ENCODE results near the gene PRM1. TPM values are rescaled to one million over a fixed set of nuclear protein-coding genes. Genes with fewer than 3 reads are reported as not detected.
A peak's percentile ranks its signal among the peaks of the same experiment; 100 is the strongest.

PRM1 gene
- total RNA-seq, 1 donor from 2014 or later: not detected

DNA sequence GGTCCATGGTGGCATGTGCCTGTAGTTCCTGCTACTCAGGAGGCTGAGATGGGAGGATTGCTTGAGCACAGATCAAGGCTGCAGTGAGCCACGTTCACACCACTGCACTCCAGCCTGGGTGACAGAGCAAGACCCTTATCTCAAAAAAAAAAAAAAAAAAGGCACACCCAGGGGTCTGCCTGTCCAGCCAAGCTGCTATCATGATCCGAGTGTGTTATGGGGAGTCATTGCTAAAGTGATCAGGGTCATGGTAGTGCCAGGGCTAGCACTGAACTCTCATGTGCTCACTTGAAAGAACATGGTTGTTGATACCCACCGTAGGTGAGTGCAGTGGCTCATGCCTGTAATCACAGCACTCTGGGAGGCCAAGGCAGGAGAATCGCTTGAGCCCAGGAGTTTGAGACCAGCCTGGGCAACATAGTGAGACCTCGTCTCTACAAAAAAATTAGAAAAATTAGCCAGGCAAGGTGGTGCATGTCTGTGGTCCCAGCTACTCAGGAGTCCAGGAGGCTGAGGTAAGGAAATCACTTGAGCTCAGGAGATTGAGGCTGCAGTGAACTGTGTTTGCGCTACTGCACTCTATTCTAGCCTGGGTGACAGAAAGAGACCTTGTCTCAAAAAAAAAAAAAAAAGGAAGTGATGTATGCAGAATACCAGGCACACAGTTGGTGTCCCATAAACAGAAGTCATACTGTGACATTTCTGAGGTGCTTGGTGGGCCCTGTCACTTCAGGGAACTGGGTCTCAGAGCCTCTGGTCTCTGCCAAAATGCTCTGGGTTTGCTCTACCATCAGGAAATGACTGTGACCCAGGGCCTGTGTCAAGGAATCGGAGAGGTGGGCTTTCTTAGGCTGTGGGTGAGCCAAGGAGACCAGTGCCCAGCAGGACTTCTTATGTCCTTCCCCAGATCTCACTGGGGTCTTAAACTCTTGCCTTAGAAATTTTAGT is 2.2 kb downstream of the PRM1 start:
- ATAC-seq (no peak), DNase-seq (ENCODE audit: missing footprints) (no peak)
- intact Hi-C loops (cut with DNase I): no loop called here

DNA sequence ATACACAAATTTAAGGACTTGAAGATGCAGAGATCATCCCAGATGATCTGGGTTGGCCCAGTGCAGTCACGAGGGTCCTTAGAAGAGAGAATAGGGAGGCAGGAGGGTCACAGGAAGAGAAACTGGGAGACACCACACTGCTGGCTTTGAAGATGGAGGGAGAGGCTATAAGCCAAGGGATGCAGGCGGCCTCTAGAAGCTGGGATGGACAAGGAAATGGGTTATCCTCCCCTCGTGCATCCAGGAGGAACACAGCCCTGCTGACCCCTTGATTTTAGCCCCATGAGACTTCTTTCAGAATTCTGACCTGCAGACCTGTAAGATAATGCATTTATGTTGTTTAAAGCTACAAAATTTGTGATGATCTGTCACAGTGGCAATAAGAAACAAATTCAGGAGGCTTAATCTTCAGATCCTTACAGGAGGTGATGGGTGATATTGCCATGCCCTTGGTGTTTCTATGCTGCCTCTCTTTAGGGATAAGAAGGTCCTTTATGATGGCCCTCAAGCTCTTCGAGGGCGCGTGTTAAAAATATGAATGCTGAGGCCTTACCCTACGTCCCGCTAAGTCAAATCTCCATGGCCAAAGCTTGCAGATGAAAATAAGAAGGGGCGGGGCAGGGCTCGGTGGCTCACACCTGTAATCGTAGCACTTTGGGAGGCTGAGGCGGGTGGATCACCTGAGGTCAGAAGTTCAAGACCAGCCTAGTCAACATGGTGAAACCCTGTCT is 3.4 kb downstream of the PRM1 start:
- intact Hi-C loops (cut with DNase I): no loop called here
- ATAC-seq (no peak), DNase-seq (ENCODE audit: missing footprints) (no peak)

DNA sequence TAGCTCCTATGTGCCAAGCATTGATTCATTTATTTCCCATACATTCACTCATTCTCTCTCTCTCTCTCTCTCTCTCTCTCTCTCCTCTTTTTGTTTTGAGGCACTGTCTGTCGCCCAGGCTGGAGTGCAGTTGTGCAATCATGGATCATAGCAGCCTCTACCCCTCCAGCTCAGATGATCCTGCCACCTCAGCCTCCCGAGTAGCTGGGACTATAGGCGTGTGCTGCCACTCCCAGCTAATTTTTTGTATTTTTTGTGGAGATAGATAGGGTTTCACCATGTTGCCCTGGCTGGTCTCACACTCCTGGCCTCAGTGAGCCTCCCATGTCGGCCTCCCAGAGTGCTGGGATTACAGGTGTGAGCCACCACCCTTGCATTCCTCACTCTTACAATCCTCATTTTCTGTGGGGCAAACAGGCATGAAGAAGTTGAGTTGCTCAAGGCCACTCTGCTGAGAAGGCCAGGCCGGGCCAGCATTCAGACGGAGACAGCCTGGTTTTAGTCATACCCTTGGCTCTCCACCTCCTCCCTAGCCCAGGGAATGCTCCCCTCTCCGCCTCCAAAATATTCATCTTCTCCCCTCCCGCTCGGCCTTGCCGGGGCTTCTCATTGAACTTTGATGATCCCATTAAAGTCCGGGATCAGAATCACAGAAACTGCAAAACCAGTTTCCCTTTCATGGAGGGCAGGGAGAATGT is 4.1 kb downstream of the PRM1 start:
- DNase-seq (ENCODE audit: missing footprints) (no peak), ATAC-seq (no peak)
- intact Hi-C loops (cut with DNase I): no loop called here

DNA sequence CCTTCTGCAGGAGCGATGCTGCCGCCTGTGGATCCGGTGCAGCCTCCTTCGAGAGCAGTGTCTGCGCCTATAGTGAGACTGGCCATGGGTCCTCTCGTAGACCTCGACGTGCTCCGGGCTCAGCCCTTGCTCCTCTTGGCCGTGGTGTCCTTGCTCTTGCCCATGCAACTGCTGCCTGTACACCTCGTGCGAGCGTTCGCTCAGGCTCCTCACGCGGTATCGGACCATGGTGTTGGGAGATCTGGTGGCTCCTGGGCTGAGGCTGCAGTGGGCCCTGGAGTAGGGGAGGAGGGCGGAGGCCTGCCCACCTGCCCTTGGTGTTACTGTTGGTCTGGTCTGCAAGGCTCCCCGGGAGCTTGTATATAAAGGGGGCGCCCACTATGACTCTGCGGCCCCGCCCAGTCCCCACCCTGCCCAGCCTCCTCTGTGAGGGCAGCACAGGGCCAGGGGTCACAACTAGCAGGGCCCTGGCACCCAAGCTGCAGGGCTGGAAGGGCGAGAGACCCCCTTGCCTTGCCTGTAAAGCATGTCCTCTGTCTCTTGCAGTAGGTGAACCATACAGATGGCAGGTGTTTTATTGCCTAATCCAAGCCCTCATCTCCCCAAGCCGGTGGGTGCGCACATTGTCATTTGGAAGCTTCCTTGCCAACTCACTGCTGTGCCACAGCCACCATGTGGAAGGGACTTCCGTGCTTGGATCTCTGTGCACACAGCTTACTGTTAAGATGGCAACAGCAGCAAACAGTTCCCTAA is 4.8 kb downstream of the PRM1 start, which contains the start of gene PRM2:
Gene PRM2 (minus strand): TSS at position 338 of the 753 bp plus-strand sequence. CDS start 110 bp downstream, at position 228.
- intact Hi-C loops (cut with DNase I): no loop called here
- no peak for ATAC-seq
- peak; percentile 18 for DNase-seq (ENCODE audit: missing footprints)

DNA sequence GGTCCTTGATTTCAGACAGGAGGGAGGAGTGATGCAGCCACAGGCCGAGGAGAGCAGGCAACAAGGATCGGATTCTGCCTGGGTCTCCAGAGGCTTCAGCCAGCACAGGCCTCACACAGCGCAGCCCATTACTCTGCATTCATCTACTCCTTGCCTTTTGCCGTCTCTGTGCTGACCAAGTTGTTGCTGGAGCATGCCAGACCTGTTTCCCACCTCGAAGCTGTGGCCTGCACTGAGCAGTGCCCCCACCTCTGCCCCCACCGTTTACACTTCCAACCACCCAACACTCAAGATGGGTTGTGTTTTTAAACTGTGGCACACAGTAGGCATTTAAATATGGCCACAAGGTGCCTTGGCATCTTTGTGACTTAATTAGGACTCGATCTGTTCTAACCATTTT is 6.2 kb downstream of the PRM1 start:
- no peak for DNase-seq (ENCODE audit: missing footprints)
- intact Hi-C loops (cut with DNase I): no loop called here
- no peak for ATAC-seq

DNA sequence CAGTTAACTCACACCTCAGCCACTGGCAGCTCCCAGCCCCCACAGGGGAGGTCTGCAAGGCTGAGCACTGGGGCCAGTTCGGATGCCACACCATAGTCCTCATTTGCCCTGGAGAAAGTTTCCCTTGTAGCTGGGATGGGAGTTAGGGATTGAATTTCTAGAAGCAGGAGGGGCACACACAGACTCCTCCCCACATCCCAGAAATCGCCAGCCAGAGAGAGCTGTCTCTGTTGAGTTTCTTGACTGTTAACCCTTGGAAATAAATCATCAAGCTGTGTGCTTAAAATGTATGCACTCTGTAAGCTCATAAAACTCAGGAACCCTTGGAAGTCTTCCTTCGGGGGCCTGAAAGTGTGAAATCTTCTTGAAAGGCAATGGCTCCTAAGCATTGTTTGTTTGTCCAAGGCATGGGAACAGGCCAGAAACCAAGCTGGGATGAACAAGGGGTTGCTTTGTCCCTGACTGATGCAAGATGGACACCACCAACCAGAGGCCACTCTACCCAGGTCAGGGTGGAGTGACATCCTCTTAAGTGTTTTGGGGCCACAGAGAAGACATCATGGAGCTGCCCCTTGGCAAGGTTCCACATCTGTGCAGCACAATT is 7.3 kb downstream of the PRM1 start:
- intact Hi-C loops (cut with DNase I): no loop called here
- ATAC-seq: no peak
- no peak for DNase-seq (ENCODE audit: missing footprints)

DNA sequence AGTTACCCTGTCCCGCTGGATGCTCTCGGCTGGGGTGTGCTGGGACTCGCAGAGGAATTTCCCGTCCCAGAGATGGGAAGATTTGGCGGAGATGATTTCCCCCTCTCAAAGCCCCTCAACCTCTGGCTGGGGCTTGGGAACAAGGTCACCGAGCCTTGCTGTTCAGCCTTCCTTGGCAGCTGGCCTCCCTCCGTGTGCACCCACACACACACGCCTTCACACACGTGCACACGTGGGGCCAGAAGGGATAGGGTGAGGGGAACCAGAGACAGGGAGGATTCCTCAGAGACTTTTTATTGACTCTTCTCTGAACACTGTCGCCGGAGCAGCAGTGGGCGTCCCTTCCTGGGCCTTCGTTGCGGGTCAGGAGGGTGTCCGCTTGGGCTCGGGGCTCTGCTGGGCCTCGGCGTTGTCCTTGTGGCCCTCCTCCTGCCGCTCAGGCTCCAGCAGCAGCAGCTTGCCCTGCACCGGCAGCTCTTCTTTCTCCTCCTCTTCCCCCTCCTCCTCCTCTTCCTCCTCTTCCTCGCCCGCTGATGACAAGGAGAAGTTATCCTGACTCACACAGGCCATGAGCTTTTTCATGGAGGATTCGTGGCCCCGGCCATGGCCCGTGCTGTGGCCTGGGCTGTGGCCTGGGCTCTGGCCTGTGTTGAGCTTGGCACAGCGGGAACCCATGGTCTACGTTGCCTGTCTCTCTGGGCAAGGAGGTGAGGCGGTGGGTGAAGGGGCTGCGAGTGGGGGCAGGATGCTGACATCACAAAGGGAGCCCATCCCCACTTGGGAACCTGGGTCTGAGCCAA is 8.0 kb downstream of the PRM1 start, which contains the start of gene PRM3:
Gene PRM3 (minus strand): TSS at position 709 of the 800 bp plus-strand sequence. CDS start 34 bp downstream, at position 675.
- DNase-seq (ENCODE audit: missing footprints) (no peak), ATAC-seq (no peak)
- intact Hi-C loops (cut with DNase I): no loop called here

DNA sequence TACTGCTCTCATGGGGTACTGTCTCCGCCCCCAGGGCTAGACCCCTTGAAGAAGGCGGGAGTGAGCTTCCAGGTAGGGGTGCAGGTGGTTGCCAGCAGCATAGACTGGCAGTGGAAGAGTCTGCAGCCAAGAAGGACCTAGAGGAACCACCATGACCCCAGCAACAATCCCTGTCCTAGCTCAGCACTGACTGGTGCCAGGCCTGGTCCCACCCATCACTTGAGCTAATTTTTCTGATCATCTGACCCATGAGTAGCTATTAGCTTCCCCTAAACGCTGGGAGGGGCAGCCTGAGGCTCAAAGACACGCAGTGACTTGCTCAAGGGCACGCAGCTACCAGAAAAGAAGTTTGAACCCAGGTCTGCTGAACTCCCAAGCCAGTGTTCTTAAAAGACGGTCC is 8.6 kb downstream of the PRM1 start:
- ATAC-seq: no peak
- intact Hi-C loops (cut with DNase I): no loop called here
- no peak for DNase-seq (ENCODE audit: missing footprints)

DNA sequence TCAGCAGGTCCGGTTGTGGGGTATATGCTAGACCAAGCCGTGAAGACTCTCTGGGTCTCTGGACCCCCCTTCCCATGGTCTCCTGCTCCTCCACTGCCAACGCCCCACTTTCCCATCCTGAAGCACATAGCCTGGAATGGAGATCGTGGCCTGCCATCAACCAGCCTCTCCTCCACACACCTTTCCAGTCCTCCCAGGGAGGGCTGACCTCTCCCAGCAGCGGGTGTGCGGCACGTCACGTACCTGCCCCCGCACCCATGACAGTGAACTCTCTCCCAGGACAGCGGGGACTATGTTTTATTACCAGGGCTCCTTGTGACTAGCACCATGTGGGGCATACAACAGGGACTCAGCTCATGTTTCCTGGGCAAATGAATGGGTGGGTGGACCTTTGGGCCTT is 9.5 kb downstream of the PRM1 start:
- no peak for DNase-seq (ENCODE audit: missing footprints)
- ATAC-seq: no peak
- intact Hi-C loops (cut with DNase I): no loop called here

DNA sequence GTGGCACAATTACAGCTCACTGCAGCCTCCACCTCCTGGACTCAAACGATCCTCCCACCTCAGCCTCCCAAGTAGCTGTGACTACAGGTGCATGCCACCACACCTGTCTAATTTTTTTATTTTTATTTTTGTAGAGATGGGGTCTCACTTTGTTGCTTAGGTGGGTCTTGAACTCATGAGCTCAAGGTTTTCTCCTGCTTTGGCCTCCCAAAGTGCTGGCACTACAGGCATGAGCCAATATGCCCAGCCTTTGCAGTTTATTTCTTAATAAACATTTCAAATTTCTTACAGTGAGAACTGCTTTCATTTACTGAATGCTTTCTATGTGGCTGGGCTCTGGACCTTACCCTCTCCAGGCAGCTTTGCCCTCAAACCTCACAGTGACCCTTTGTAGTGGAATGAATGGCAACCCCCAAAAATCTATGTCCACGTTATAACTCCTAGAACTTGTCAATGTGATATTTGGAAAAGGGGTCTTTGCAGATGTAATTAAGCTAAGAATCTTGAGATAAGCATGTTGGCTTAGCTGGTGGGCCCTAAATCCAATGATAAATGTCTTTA is 10.4 kb downstream of the PRM1 start:
- ATAC-seq: no peak
- intact Hi-C loops (cut with DNase I): no loop called here
- DNase-seq (ENCODE audit: missing footprints): no peak

DNA sequence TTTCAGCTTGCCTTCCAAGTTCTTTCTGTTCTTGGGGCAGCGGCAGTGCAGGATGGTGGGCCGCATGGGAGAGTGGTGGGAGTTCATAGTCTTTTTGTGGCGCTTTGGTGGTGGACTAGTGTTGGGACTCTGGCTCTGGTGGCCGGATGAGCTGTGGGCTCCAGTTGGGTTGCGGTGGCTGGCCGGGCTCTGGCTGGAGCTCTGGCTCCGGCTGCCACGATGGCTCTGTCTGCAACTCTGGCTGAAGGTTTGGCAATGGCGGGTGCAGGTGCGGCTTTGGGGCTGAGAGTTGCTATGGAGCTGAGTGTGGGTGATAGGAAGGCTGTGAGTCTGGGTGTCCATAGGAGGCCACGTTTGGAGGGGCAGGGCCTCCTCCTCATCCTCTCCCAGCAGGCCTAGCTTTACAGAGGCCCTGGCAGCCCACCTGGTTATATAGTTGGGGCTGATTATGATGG is 12.2 kb downstream of the PRM1 start, which contains the start of gene TNP2:
Gene TNP2 (minus strand): TSS at position 405 of the 455 bp plus-strand sequence. CDS start 63 bp downstream, at position 342.
- no peak for DNase-seq (ENCODE audit: missing footprints)
- intact Hi-C loops (cut with DNase I): no loop called here
- ATAC-seq: no peak

DNA sequence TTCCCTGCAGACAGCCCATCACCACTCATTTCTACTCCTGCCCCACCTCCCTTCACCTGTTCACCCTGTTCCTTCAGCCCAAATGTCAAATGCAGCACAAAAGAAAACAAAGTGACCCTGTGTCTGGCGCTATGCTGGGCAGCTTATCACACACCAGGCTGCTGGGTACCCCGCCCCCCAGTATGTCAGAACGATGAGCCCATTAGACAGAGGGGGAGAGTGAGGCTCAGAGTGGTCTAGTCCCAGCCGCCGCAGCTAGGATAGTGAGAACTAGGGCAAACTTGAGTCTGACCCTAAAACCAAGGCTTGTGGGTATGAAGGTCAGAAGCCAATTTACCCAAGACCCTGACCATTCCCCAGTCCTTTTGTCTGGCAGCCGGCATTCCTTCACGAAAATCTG is 16.0 kb downstream of the PRM1 start:
- ATAC-seq (no peak), DNase-seq (ENCODE audit: missing footprints) (no peak)
- intact Hi-C loops (cut with DNase I): no loop called here

DNA sequence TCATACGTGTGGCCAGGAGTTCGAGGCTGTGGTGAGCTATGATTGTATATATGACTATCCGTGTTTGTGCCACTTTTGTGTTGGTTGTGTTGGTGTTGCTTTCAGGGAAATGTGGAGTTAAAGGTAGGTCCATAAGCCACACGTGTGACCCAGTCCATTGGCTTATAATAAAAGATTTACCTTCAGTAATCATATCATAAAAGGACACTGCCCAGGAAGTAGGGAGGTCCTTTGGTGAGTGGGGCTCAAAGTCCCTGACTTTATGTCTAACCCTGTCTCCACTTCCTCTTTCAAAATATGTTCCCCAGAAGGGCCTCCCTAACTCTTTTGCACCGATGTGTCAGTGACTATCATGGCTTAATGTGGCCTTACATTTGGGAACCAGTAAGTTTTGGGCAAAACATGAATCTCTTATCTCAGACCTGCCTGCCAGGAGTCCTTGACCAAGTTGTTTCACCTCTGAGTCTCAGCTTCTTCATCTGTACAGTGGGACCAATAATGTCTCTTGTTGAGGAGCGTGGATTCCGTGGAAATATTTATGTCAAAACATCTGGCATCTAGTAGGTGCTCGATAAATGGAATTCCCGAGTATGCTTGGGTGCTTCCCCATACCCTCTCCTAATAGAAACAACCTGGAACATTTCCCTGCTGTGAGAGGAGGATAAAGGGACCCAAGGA is 16.8 kb downstream of the PRM1 start:
- no peak for DNase-seq (ENCODE audit: missing footprints)
- ATAC-seq: no peak
- intact Hi-C loops (cut with DNase I): no loop called here

DNA sequence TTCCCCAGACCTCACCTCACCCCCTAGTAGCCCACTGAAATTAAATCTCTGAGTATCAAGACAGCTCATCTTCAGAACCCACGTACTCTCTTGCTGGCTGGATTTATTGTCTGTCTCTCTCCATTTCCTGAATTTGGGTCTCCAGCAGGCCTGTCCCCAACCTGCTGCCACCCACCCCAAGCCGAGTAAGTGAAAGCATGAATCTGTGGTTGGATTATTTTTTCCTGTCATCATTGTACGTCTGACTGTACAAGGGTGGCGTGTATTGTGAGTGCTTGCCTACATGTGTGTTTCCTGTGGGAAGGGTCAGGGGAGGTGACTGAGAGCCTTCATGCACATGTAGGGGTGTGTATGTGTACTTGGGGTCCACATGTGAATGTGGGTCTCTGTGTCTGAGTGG is 17.4 kb downstream of the PRM1 start:
- ATAC-seq (no peak), DNase-seq (ENCODE audit: missing footprints) (no peak)
- intact Hi-C loops (cut with DNase I): no loop called here

DNA sequence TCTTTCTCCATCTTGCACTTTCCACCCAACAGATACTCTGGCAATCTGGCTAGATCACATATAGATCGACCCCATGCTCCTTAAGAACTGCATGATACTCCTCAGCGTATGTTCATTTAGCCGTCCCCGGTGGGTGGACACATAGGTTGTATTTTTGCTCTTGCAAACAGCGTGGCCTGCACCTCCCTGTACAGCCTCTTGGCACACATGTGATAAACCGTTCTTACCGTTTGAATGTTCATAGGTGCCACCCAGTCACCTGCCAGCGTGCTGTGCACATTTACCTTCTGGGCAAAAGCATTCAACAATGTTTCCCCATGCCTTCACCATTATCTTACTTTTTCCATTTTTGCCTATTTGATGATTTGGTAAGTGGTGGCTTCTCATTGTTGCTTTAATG is 18.2 kb downstream of the PRM1 start:
- ATAC-seq: no peak
- intact Hi-C loops (cut with DNase I): no loop called here

DNA sequence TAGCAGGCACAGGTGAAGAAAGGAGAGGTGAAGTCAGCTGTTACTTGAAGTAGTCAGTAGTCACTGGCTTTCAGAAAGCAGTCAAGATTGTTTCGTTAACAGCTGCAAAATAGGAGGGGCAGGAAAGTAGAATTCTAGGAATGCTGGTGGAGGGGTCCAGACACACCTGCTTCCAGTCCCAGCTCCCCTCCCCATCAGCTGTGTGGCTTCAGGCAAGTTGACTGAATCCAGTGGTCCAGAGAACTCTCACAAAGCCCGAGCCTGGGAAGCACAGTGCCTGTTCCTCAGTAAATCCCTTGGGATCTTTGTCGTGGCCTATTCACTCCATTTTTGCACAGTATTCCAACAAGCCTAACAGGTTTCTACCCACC is 20.5 kb downstream of the PRM1 start:
- ATAC-seq (no peak), DNase-seq (ENCODE audit: missing footprints) (no peak)
- intact Hi-C loops (cut with DNase I): no loop called here

More for the DNA sequence above, 18.2 kb downstream of the PRM1 start:
- DNase-seq (ENCODE audit: missing footprints): no peak

All from Right ventricle myocardium inferior (tissue), 1 donor.